ENCODE results near the gene ZFAND3. TPM values are rescaled to one million over a fixed set of nuclear protein-coding genes. Genes with fewer than 3 reads are reported as not detected.
"Not testable (repeated sequence)": the region's sequence is repeated elsewhere in the genome, so short reads cannot be mapped to it uniquely, and the experiment has no call there.

ZFAND3 gene
- total and polyA plus RNA-seq, 2 experiments from 2014 or later, result 36.5 to 50.0 TPM

- H3K4me2 ChIP-seq, result no peak overlapping the region
- H3K27ac ChIP-seq, result no peak overlapping the region
- H4K20me1 ChIP-seq (ENCODE audit: insufficient read depth, poor library complexity, severe bottlenecking), result peaks cover 32% of the 10 kb centered on the region
- WGBS (ENCODE audit: low lambda C conversion rate, missing lambda C conversion rate), result 73% methylated on average over 1 of the region's 1 CpG
- TF ChIP-seq EZH2phosphoT487 (IDR thresholded peaks at IDR 0.05; ENCODE audit: low read depth, severe bottlenecking, unreplicated experiment) (no peak), EZH2 (IDR thresholded peaks at IDR 0.05; ENCODE audit: borderline replicate concordance) (no peak)
- TF ChIP-seq, protein P1, sequence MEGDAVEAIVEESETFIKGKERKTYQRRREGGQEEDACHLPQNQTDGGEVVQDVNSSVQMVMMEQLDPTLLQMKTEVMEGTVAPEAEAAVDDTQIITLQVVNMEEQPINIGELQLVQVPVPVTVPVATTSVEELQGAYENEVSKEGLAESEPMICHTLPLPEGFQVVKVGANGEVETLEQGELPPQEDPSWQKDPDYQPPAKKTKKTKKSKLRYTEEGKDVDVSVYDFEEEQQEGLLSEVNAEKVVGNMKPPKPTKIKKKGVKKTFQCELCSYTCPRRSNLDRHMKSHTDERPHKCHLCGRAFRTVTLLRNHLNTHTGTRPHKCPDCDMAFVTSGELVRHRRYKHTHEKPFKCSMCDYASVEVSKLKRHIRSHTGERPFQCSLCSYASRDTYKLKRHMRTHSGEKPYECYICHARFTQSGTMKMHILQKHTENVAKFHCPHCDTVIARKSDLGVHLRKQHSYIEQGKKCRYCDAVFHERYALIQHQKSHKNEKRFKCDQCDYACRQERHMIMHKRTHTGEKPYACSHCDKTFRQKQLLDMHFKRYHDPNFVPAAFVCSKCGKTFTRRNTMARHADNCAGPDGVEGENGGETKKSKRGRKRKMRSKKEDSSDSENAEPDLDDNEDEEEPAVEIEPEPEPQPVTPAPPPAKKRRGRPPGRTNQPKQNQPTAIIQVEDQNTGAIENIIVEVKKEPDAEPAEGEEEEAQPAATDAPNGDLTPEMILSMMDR (IDR thresholded peaks at IDR 0.05; ENCODE audit: poor library complexity), result no peak
- H3K9me3 ChIP-seq (ENCODE audit: low read depth), result no peaks in the 10 kb centered on the region
- no peak overlapping the region for H3K4me3 ChIP-seq
- DNase-seq (ENCODE audit: low spot score), result no peak
- H3K79me2 ChIP-seq, result peaks cover 27% of the 10 kb centered on the region
- H3K36me3 ChIP-seq (replicated peaks; ENCODE audit: insufficient read depth, low read depth), result no peaks in the 10 kb centered on the region
- no peaks in the 10 kb centered on the region for H3K9me2 ChIP-seq (replicated peaks; ENCODE audit: insufficient read depth)
- H2AFZ ChIP-seq, result no peak overlapping the region
- peaks cover 9% of the 10 kb centered on the region for H3K4me1 ChIP-seq (ENCODE audit: insufficient read depth)
- no peaks in the 10 kb centered on the region for H3K27me3 ChIP-seq
Measured at GRCh38 chr6:38117281-38117680, 297.8 kb downstream of the ZFAND3 start.

GRCh38 chr6:38118791-38119365, 299.4 kb downstream of the ZFAND3 start:
- Histone ChIP-seq H3K27ac (no peak overlapping the region), H4K20me1 (ENCODE audit: insufficient read depth, poor library complexity, severe bottlenecking) (peaks cover 23% of the 10 kb centered on the region), H3K9me3 (ENCODE audit: low read depth) (no peaks in the 10 kb centered on the region), H3K9me2 (replicated peaks; ENCODE audit: insufficient read depth) (no peaks in the 10 kb centered on the region), H3K4me2 (no peak overlapping the region), H3K4me3 (no peak overlapping the region), H2AFZ (no peak overlapping the region), H3K36me3 (replicated peaks; ENCODE audit: insufficient read depth, low read depth) (peaks cover 5% of the 10 kb centered on the region), H3K79me2 (peaks cover 27% of the 10 kb centered on the region), H3K4me1 (ENCODE audit: insufficient read depth) (peaks cover 9% of the 10 kb centered on the region), H3K27me3 (no peaks in the 10 kb centered on the region)
- TF ChIP-seq EZH2 (IDR thresholded peaks at IDR 0.05; ENCODE audit: borderline replicate concordance) (no peak), EZH2phosphoT487 (IDR thresholded peaks at IDR 0.05; ENCODE audit: low read depth, severe bottlenecking, unreplicated experiment) (no peak)
- TF ChIP-seq, protein P1 (IDR thresholded peaks at IDR 0.05; ENCODE audit: poor library complexity), result no peak
- no peak for DNase-seq (ENCODE audit: low spot score)
- 84% methylated on average over 2 of the region's 2 CpGs for WGBS (ENCODE audit: low lambda C conversion rate, missing lambda C conversion rate)

- Histone ChIP-seq H2AFZ (no peak overlapping the region), H3K27ac (no peak overlapping the region), H3K4me2 (no peak overlapping the region), H3K27me3 (no peaks in the 10 kb centered on the region), H3K36me3 (replicated peaks; ENCODE audit: insufficient read depth, low read depth) (peaks cover 5% of the 10 kb centered on the region), H3K4me1 (ENCODE audit: insufficient read depth) (peaks cover 9% of the 10 kb centered on the region), H4K20me1 (ENCODE audit: insufficient read depth, poor library complexity, severe bottlenecking) (peaks cover 18% of the 10 kb centered on the region), H3K9me3 (ENCODE audit: low read depth) (no peaks in the 10 kb centered on the region), H3K79me2 (peaks cover 20% of the 10 kb centered on the region), H3K9me2 (replicated peaks; ENCODE audit: insufficient read depth) (no peaks in the 10 kb centered on the region), H3K4me3 (no peak overlapping the region)
- DNase-seq (ENCODE audit: low spot score), result no peak
- TF ChIP-seq, protein P1 (IDR thresholded peaks at IDR 0.05; ENCODE audit: poor library complexity), result no peak
- TF ChIP-seq EZH2phosphoT487 (IDR thresholded peaks at IDR 0.05; ENCODE audit: low read depth, severe bottlenecking, unreplicated experiment) (no peak), EZH2 (IDR thresholded peaks at IDR 0.05; ENCODE audit: borderline replicate concordance) (no peak)
- 59% methylated on average over 6 of the region's 6 CpGs for WGBS (ENCODE audit: low lambda C conversion rate, missing lambda C conversion rate)
Measured at GRCh38 chr6:38119516-38119915, 300.0 kb downstream of the ZFAND3 start.

DNA sequence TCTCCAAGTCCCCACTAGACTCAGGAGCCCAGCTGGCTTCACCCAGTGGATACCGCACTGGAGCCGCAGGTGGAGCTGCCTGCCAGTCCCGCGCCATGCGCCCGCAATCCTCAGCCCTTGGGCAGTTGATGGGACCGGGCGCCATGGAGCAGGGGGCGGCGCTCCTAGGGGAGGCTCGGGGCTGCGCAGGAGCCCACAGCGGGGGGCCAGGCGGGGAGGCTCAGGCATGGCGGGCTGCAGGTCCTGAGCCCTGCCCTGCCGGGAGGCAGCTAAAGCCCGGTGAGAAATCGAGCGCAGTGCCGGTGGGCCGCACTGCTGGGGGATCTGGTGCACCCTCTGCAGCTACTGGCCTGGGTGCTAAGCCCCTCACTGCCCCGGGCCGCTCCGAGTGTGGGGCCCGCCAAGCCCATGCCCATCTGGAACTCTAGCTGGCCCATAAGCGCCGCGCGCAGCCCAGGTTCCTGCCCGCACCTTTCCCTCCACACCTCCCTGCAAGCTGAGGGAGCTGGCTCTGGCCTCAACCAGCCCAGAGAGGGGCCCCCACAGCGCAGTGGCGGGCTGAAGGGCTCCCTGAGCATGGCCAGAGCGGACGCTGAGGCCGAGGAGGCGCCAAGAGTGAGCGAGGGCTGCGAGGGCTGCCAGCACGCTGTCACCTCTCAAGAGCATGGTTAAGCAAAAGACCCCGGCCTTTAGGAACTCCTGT, 304.8 kb downstream of the ZFAND3 start:
- not testable (repeated sequence) for H2AFZ ChIP-seq; H3K4me2 ChIP-seq; H3K27me3 ChIP-seq; H3K4me3 ChIP-seq; H3K9me2 ChIP-seq (replicated peaks; ENCODE audit: insufficient read depth); H4K20me1 ChIP-seq (ENCODE audit: insufficient read depth, poor library complexity, severe bottlenecking); H3K36me3 ChIP-seq (replicated peaks; ENCODE audit: insufficient read depth, low read depth); H3K9me3 ChIP-seq (ENCODE audit: low read depth); DNase-seq (ENCODE audit: low spot score); H3K27ac ChIP-seq; H3K4me1 ChIP-seq (ENCODE audit: insufficient read depth)
- H3K79me2 ChIP-seq, result peaks cover 48% of the 10 kb centered on the region
- WGBS (ENCODE audit: low lambda C conversion rate, missing lambda C conversion rate), result 97% methylated on average over 27 of the region's 40 CpGs

Data from hepatocyte (in vitro differentiated cells).